SU-DHL-6 (cell line): ENCODE results near the gene SUSD4.

Experiments
- H2AFZ ChIP-seq: fragments of 200-600 bp; sonication (generic); 2 replicates; pipeline ENCODE4 v1.6.1; 2014; ENCODE audit warnings: low read depth, mild to moderate bottlenecking, moderate library complexity, mixed read lengths, antibody characterized with exemption, low read length; ENCODE audit not compliant: severe bottlenecking
- H3F3A ChIP-seq: fragments of 200-600 bp; shearing (Covaris generic); 2 replicates; pipeline ENCODE4 v1.6.0; 2016; ENCODE audit warnings: antibody characterized with exemption, mild to moderate bottlenecking; ENCODE audit not compliant: insufficient read depth
- H3K27ac ChIP-seq: fragments of 200-600 bp; sonication (generic); 2 replicates; pipeline ENCODE4 v1.5.1; 2016; ENCODE audit warnings: low read depth, mild to moderate bottlenecking, low read length, moderate library complexity, mixed read lengths
- H3K27me3 ChIP-seq: fragments of 200-600 bp; sonication (generic), shearing (Covaris generic); 2 replicates; pipeline ENCODE4 v1.6.0; 2014; ENCODE audit warnings: mild to moderate bottlenecking, low read length
- H3K36me3 ChIP-seq: fragments of 200-600 bp; sonication (generic); 2 replicates; pipeline ENCODE4 v1.6.1; 2014; ENCODE audit warnings: mild to moderate bottlenecking, low read length, mixed read lengths
- H3K4me2 ChIP-seq: fragments of 300-600, 200-600 bp; shearing (Covaris generic), sonication (generic); 2 replicates; pipeline ENCODE4 v1.6.0; 2014; ENCODE audit warnings: low read length, low read depth, mild to moderate bottlenecking; ENCODE audit not compliant: poor library complexity, severe bottlenecking
- H3K4me3 ChIP-seq: fragments of 200-600 bp; sonication (generic); 2 replicates; pipeline ENCODE4 v1.5.1; 2014; ENCODE audit warnings: antibody characterized with exemption, low read length, mild to moderate bottlenecking, mixed read lengths; ENCODE audit not compliant: insufficient read depth, poor library complexity, severe bottlenecking
- H3K79me2 ChIP-seq: fragments of 200-600 bp; sonication (generic); 2 replicates; pipeline ENCODE4 v1.6.1; 2014; ENCODE audit warnings: mild to moderate bottlenecking, low read length, moderate library complexity; ENCODE audit not compliant: insufficient read depth
- H3K9ac ChIP-seq: fragments of 200-600 bp; sonication (generic); 2 replicates; pipeline ENCODE4 v1.7.0; 2014; ENCODE audit warnings: mild to moderate bottlenecking, low read length
- H3K9me2 ChIP-seq: fragments of 200-600 bp; sonication (generic); replicated peaks from 2 replicates; pipeline ENCODE4 v1.6.1; 2014; ENCODE audit warnings: low read length; ENCODE audit not compliant: insufficient read depth
- H3K9me3 ChIP-seq: fragments of 200-600 bp; sonication (generic); 2 replicates; pipeline ENCODE4 v1.6.1; 2014; ENCODE audit warnings: low read length, mixed read lengths; ENCODE audit not compliant: insufficient read depth
- H4K20me1 ChIP-seq: fragments of 200-600 bp; sonication (generic); 2 replicates; pipeline ENCODE4 v1.6.1; 2014; ENCODE audit warnings: low read depth, mild to moderate bottlenecking, antibody characterized with exemption, low read length, moderate library complexity, mixed read lengths
- EZH2phosphoT487 ChIP-seq: fragments of 200-600 bp; sonication (generic), shearing (Covaris generic); conservative IDR thresholded peaks from 2 replicates; pipeline ENCODE4 v1.6.1; 2018; ENCODE audit warnings: mild to moderate bottlenecking, antibody characterized with exemption, low read length, moderate library complexity, mixed read lengths
- TF ChIP-seq, protein P1 (sequence below): fragments of 200-600 bp; sonication (generic); IDR thresholded peaks from one replicate; pipeline ENCODE4 v1.5.1; 2017; ENCODE audit warnings: antibody characterized with exemption, mild to moderate bottlenecking, low read length, moderate library complexity; ENCODE audit not compliant: insufficient read depth, poor library complexity, severe bottlenecking

The SUSD4 gene

DNA sequence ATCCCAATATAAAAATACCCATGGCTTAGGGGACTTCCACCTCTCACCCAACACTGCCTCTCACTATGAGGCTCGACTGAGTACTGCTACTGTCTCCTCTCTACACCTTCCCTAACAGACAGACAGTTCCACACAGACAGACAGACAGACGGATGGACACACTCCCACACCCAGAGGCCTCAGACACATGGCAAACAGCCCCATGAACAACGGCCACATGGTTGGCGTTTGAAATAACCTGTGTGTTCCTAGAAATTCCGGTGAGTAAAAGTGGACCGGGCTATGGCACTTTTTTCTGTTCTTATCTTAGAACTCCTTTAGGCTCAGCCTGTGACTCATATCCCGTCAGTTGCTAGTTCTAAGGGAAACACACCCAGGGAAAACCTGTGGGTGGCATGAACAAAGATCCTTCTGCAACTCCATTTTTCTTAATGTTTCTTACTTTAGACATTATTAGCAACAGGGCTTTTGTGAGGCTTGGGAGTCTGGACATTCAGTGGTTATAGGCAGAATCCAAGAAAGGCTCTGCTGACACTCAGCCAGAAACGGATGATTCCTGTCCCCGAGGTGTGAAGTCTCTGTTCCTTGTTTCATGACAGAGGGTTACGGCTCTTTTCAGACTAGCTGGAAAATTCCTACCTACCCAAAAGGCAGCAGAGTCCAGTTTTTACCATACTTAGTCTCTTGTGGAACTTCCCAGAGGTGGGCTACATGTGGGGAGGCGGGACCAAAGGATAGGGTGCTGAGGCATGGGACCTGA lies 130.4 kb downstream of the SUSD4 start:
- Histone ChIP-seq H3K9me3 (no peaks in the 10 kb centered on the region), H3K79me2 (no peaks in the 10 kb centered on the region), H3K9me2 (no peaks in the 10 kb centered on the region), H3K27me3 (no peaks in the 10 kb centered on the region), H4K20me1 (no peaks in the 10 kb centered on the region), H3K4me3 (no peak overlapping the region), H3K27ac (no peak overlapping the region), H3F3A (no peaks in the 10 kb centered on the region), H3K9ac (no peak overlapping the region), H3K4me2 (no peak overlapping the region), H2AFZ (no peak overlapping the region), H3K36me3 (no peaks in the 10 kb centered on the region)
- TF ChIP-seq, protein P1, sequence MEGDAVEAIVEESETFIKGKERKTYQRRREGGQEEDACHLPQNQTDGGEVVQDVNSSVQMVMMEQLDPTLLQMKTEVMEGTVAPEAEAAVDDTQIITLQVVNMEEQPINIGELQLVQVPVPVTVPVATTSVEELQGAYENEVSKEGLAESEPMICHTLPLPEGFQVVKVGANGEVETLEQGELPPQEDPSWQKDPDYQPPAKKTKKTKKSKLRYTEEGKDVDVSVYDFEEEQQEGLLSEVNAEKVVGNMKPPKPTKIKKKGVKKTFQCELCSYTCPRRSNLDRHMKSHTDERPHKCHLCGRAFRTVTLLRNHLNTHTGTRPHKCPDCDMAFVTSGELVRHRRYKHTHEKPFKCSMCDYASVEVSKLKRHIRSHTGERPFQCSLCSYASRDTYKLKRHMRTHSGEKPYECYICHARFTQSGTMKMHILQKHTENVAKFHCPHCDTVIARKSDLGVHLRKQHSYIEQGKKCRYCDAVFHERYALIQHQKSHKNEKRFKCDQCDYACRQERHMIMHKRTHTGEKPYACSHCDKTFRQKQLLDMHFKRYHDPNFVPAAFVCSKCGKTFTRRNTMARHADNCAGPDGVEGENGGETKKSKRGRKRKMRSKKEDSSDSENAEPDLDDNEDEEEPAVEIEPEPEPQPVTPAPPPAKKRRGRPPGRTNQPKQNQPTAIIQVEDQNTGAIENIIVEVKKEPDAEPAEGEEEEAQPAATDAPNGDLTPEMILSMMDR, result no peak
- TF ChIP-seq EZH2phosphoT487, result no peak

DNA sequence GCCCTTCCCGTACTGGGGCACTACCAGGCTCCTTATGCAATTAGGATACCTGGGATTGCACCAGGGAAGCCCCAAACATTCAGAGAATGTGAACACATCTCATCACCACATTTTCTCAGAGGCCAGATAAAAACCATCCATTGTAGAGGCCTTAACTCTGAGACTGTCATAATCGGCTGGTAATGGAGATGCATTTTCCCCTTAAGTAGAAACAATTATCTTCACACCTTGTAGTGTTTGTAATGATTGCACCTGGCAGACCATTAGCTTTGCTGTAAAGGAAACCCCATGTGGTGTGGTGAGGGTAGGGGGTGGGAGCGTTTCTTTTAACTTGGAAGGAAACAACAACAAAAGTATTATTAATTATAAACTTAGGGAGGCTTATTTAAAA lies 131.0 kb downstream of the SUSD4 start:
- Histone ChIP-seq H3K27ac (no peak overlapping the region), H4K20me1 (no peaks in the 10 kb centered on the region), H2AFZ (no peak overlapping the region)

DNA sequence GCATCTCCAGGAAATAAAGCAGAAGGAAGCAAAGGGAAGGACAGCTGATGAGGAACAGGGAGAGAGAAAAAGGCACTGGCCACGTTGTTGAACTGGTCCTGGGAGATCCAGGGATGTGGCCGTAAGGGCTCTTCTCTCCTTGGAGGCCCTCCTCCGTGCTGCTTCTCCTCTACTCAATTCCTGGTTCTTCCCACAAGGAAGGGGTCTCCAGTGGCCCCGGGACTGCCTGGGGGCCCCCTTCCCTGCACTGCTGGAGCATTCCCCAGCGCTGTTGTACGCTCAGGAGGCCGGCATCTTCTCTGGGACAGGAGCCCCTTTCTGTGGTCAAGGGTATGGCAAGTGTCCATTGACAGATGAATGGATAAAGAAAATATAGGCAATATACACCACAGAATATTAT lies 132.4 kb downstream of the SUSD4 start:
- Histone ChIP-seq H4K20me1 (no peaks in the 10 kb centered on the region), H3K79me2 (no peaks in the 10 kb centered on the region), H3K27ac (no peak overlapping the region), H3K9me3 (no peaks in the 10 kb centered on the region), H3K4me2 (no peak overlapping the region), H3K27me3 (no peaks in the 10 kb centered on the region), H3K9ac (no peak overlapping the region), H2AFZ (no peak overlapping the region), H3K36me3 (no peaks in the 10 kb centered on the region), H3K4me3 (no peak overlapping the region), H3K9me2 (no peaks in the 10 kb centered on the region), H3F3A (no peaks in the 10 kb centered on the region)
- TF ChIP-seq, protein P1, result no peak
- TF ChIP-seq EZH2phosphoT487, result no peak

More for the DNA sequence above, 131.0 kb downstream of the SUSD4 start:
- Histone ChIP-seq H3K9me2 (no peaks in the 10 kb centered on the region), H3K4me3 (no peak overlapping the region), H3K79me2 (no peaks in the 10 kb centered on the region), H3K9ac (no peak overlapping the region), H3K9me3 (no peaks in the 10 kb centered on the region), H3F3A (no peaks in the 10 kb centered on the region), H3K27me3 (no peaks in the 10 kb centered on the region), H3K36me3 (no peaks in the 10 kb centered on the region), H3K4me2 (no peak overlapping the region)
- TF ChIP-seq, protein P1, result no peak
- no peak for TF ChIP-seq EZH2phosphoT487
